HG02884 (cell line): ENCODE data around the gene ZNF282.

Experiments
- ATAC-seq: cut with Tn5 transposase; IDR thresholded peaks from one replicate; pipeline ENCODE4 v1.9.1; 2021; ENCODE audit warnings: mild to moderate bottlenecking, moderate library complexity; ENCODE audit not compliant: unreplicated experiment

ZNF282 gene

DNA sequence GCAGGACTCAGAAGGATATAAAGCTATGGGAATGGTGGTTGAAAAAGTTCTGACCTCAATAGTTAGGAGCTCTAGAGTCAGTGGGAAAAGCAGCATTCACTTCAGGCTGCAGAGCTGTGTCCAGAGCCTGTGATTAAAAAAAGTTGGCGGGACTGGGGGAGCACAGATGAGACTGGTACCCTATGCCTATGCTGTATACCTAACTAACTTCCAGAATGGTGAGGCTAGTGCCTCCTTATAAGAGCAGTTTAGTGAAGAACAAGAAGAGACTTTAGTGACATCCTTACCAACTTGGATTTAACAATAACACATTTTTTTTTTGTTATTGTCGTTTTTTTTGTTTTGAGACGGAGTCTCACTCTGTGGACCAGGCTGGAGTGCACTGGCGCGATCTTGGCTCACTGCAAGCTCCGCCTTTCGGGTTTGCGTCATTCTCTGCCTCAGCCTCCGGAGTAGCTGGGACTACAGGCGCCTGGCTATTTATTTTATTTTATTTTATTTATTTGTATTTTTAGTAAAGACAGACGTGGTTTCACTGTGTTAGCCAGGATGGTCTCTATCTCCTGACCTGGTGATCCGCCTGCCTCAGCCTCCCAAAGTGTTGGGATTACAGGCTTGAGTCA, 6.6 kb upstream of the ZNF282 start:
- ATAC-seq: no peak

DNA sequence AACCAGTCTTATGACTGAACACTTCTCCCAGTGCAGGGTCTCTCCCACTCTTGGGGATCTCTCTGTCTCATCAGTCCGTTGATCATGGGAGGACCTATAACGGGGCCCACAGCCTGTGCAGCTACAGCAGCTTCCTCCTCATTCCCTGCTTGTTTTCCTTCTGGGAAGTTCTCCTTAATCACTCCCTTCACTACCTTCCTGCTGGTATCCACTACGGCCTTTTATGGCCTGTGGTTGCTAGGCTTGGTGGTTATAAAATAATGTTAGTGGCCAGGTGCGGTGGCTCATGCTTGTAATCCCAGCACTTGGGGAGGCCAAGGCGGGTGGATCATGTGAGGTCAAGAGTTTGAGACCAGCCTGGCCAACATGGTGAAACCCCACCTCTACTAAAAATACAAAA, 3.5 kb upstream of the ZNF282 start:
- no peak for ATAC-seq

DNA sequence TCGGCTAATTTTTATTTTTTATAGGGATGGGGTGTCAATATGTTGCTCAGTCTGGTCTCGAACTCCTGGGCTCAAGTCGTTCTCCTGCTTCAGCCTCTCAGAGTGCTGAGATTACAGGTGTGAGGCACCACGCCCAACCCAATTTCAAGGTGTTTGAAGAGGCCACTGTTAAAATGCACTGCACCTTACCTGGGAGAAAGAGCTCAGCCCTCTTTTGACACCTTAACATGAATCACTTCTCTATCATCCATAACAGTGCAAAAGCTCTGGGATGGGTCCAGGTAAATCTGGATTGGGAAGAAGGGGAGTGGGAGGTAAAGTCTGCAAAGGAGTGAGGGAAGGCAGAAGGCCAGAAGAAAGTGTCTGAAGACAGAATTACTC, 557 bp upstream of the ZNF282 start:
- no peak for ATAC-seq

DNA sequence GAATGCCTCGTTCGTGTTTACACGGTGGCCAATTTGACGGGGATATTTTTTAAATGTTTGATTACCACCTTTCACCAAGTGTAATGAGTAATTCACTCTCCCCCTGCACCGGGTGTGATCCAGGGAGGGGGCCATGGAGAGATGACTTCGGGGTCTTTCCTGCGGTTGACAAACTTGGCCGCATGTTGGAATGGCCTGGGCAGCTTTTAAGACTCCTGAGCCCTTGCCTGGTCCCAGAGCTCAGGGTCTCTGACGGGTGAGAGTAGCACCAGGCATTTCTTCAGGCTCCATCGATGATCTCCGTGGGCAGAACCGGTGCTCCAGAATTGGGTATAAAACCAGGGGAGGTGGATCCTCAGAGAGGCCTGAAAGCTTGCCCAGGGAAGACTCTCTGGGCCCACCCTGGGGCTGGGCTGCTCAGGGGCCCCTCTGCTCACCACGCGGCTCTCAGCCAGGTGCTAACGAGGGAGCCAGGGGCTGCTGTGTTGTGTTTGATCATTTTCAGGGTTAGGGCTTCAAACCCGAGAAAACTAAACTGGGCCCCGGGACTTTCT, 882 bp downstream of the ZNF282 start:
- ATAC-seq: no peak

DNA sequence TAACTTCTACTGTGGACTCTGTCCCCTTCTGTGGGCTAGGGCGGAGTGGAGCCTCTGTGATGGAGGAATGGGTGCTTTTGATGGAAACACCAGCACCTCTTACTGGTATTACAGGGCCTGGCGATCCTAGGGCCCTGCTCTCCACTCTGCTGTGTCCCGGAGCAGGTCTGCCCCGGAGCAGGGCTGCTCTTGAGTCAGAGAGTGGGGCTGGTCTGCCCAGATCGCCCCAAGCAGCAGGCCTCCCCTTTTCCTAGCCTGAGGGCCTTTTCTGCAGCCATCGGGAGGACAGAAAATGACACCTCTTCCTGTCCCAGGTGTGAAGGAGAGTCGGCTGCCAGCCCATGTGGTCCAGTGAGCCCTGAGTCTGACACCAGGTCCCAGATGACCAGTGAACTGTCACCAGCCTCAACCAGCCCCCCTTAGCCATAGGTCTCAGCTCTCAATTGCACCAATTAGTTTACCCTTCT, 1.4 kb downstream of the ZNF282 start:
- ATAC-seq: no peak

DNA sequence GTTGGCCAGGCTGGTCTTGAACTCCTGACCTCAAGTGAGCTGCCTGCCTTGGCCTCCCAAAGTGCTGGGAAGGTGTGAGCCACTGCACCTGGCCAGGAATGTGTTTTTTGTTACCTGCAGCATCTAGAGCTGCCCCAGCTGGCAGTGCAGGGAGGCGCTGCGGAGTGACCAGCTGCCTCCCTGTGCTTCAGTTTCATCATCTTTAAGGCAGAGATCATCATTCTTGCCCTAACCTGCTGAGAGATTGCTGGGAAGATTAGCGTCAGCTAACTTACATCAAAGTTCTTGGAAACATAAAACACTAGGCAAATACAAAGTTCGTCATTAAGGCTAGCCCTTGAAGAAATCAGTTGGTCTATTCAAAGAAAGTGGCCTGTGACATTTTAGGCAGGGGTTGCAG, 2.3 kb downstream of the ZNF282 start:
- no peak for ATAC-seq

DNA sequence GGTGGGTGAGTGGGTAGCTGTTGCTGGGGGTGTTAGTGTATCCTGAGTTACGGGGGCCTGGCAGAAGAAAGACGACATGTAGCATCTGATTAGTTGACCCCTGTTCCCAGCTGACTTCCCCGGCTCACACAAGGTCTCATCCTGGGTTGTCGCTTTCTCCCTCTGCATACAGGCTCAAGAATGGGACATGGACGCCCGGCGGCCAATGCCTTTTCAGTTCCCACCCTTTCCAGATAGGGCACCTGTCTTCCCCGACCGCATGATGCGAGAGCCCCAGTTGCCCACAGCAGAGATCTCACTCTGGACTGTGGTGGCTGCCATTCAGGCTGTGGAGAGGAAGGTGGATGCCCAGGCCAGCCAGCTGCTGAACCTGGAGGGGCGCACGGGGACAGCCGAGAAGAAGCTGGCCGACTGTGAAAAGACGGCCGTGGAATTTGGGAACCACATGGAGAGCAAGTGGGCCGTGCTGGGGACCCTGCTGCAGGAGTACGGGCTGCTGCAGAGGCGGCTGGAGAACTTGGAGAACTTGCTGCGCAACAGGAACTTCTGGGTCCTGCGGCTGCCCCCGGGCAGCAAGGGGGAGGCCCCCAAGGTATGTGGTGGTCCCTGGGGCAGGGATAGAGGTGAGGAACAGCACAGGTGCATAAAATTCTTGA, 2.9 kb downstream of the ZNF282 start:
- no peak for ATAC-seq

DNA sequence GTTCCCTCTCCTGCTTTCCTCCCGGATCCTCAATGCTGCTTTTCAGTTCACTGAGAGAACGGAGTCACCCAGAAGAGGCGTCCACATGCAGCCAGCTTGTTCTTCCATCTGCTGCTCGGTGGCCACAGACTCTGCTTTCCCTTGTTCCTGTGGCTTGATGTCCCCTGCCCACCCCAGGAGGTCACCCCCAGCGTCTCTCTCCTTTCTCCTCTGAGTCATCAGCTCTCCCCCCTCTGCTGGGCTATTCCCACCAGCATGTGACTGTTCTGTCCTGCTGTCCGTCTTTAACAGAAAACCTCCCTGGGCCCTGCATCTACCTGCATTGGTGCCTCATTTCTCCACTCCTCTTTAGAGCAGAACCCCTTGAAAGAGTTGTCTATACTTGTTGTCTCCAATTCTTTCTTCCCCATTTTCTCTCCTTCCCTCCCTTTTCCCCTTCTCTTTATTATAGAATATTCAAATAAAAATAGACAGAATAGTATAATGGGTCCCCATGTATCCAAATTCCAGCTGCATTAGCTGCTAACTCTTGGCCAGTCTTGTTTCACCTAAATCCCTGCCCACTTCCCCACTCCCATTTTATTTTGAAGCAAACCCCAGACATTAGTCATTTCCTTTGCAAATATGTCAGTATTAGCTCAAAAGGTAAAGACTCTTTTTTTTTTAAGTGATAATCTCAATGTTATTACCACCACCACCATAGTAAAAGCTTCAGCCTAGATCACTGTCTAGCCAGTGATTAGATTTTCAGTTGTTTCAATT, 4.1 kb downstream of the ZNF282 start:
- no peak for ATAC-seq

DNA sequence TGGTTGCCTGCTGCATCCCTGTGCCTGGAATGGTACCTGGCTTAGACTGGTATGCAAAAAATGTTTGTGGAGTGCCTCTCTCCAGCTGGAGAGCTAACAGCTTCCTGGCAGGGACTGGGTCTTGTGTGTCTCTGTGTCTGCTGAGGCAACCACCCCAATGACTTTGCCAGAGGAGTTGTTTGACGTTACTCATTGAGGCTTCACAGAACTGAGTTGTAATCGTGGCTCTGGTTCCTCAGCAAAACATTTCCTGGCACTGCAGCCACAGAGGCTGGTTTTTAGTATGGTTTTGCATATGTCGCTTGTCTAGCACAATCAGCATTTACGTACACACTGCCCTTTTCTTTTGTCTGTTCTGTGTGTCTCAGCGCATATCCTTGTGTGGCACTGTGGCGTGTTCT, 7.5 kb downstream of the ZNF282 start:
- ATAC-seq: no peak

DNA sequence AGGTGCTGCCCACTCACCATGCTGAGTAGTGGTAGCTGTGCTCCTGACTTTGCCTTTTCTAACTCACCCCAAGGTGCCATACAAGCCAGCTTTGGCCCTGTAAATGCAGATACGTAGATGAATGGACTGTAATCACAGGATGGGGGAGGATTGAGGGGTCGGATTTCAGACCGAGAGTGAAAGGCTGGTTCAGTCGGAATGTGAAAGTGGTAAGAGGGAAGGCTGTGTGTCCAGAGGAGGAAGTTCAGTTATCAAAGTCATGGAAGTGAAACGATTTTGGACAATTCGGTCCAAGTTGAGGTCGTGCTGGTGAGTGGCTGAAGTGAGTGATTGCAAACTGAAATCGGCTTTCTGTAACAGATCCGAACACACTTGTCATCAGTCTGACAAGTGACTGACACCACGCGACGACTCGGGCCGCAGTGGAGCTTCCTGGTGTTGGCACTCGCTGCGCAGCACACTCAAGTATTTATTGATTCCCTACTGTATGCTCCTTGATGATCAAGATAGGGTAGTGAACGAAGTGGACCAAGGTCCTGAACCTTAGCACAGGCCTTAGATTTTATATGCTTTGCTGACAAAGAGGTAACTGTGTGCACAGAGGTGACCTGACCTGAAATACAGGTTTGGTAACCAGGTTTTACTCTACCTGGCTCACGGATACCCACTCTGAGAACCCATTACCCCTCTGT, 10.5 kb downstream of the ZNF282 start:
- ATAC-seq: no peak

DNA sequence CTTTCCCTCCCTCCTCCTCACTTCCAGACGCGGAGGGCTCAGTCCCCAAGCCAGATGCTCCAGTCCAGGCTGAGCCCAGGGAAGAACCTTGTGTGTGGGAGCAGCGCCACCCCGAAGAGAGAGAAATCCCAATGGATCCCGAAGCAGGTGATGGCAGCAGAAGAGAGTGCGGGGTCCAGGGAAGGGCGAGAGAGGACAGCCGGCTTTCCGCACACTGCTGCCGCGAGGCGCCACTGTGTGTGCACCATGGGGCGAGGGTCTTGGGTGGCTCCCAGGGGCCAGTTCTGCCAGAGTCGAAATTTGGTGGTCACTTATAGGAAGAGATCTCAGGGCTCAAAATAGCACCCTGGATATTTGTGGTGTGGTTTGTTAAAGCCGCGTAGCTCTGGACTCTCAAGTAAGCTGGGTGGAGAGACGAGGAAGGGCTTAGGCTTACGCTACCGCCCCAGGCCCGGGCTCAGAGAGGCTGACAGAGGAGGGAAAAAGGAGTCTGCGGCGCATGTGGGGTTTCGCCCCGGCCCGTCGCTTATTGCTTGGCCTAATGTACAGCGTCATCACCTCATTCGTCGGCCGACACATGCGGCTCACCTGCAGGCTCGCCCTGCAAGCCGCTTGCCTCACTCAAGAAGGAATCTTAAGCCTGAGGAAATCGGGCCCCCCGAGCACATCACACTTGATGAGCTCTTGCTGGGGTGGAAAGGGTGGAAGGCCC, 12.1 kb downstream of the ZNF282 start:
- no peak for ATAC-seq

DNA sequence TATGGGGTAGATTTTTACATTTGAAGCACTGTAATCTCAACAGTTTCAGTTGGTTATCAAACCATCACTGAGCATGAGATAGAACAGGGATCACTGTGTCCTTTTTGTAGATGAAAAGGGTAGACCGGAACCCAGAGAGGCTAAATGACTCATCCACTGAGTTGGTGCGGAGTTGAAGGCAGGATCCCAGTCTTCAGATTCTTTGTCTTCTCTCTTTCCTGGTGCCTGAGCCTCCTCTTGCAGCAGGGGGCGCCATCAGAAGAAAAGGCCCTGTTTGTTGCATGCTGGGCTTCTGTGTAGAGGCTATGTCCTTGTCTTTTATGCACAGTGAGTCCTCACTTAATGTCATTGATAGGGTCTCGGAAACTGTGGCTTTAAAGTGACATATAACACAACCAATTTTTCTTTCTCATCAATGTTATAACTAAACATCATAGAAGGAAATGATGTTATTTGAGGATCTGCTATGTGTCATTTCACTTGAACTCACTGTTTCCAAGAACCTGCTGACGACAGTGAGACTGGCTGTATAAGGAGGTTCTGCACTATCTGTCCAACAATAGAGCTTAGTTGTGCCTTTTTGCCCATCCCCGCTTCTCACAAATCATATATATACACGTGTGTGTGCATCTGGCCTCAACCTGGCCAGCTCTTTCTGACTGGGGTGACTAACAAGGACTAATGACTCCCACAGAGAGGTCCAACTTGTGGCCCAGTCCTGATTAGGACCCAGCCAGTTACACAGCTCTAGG, 14.3 kb downstream of the ZNF282 start:
- no peak for ATAC-seq

DNA sequence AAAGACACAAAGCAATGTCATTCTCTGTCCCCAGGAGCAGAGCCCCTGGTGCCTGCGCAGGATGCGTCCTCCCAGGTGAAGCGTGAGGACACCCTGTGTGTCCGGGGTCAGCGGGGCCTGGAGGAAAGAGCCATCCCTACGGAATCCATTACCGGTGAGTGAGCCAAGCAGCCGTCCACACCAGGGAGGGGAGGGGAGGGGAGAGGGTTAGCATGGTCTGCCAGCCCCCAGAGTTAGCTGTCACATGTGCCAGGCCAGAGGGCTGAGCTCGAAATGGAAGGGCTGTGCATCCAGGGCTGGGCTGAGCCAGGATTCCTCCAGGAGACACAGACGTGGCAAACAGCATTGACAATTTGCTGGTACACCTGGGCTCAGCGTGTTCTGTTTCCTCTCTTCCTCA, 15.2 kb downstream of the ZNF282 start:
- ATAC-seq: no peak

DNA sequence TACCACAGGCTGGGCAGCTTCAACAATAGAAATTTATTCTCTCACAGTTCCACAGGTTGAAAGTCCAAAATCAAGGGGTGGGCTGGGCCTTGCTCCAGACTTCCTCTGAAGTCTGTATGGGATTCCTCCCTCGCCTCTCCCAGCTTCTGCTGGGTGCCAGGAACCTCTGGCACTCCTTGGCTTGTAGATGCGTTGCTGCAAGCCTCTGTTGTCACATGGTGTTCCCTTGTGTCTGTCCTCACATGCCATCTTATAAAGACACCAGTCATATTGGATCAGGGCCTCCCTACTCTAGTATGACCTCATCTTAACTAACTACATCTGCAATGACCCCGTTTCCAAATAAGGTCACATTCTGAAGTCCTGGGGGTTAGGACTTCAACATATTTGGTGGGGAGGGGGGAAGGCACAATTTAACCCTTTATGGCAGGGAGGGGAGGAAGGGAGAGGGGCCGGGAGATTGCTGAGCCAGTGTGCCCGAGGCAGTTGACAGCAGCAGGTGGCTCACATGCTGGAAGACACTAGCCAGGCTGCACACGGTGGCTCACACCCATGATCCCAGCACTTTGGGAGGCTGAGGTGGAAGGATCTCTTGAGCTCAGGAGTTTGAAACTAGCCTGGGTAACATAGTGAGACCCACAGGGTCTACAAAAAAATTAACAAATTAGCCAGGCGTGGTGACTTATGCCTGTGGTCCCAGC, 18.8 kb downstream of the ZNF282 start:
- no peak for ATAC-seq

DNA sequence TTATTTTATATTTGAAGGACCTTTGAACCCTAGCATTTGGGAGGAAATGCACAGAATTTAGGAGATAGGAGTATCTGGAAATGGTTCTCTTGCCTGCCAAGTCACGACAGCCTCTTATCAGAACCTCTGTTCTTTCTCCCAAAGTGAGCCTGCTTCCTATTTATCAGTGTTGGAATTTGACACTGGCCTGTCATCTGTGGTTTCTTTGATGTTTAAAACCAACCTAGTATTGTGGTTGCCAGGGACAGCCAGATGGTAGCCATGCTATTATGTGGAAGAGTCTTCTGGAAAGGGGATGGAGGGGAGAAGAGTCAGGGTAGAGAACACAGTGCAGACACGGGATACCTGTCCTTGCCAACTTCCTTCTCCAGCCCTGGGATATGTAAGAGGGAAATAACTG, 21.1 kb downstream of the ZNF282 start:
- ATAC-seq: no peak

DNA sequence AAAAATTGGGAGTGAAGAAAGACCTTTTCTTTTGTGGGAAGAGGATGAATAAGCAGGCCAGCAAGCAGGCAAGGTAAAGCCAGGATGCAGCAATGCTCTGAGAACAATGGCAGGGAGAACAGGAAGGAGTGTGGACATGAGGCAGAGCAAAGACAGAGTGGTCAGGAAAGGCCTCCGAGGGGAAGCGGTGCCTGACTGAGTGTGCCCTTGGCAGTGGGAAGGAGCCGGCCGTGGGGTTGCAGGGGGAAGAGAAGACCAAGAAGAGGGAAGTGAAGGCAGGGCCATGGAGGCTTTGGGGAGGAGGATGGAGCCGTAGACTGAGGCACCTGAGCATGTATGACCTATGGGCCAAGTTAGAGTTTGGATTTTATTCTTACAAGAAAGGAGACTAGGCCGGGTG, 22.2 kb downstream of the ZNF282 start:
- no peak for ATAC-seq

DNA sequence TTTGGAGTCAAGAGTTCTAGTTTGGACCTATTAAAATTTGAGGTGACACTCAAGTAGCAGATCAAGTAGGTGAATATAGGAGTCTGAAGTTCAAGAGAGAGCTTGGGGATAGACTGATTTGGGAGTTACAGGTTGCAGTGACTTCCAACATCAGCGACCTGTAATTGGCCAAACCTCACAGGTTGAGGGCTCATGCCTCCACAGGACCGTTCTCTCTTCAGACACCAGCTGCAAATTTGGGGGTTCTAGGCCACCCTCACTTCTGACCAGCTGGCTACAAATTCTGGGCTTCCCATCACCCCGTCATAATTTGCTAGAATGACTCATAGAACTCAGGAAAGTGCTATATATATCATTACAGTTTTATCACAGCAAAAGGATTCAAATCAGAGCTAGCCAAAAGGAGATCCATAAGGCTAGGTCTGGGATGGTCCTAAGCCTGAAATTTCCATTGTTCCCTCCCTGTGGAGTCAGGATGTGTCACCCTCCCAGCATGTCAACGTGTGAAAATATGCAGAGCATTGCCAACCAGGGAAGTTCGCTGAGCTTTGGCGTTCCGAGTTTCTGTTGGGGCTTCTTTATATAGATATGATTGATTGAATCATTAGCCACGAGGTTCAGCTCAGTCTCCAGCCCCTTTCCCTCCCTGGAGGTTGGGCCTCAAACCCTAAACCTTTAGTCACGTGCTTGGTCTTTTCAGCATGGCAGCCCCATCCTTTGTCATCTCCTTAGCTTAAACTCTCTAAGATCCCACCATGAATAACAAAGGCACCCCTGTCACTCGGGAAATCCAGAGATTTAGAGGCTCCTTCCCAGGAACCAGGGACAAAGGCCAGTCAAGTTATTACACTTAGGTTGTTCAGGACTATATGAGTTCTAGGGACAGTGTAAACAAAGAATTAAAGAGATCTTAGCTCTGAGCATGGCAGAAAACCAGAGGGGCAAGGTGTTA, 23.4 kb downstream of the ZNF282 start:
- ATAC-seq: no peak

DNA sequence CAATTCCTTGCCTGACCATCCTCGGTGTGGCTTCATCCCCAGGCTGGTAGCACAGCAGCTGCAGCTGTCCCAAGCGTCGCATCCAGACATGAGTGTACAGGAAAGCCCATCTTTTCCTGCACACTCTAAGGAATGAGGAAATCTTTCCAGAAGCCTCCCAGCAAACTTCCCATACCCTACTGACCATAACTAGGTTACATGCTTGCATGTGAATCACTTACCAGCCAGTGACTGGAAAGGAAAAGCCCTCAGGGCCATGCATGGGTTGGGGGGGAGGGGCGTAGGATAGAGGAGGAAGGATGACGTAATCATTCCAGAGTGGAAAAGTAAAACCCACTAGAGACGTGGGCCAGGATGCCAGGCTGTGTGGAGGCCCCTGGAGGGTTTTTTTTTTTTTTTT, 25.2 kb downstream of the ZNF282 start:
- no peak for ATAC-seq
